ENCODE results near the gene COL4A2. TPM values are rescaled to one million over a fixed set of nuclear protein-coding genes. Genes with fewer than 3 reads are reported as not detected.

COL4A2 gene
- total and polyA plus RNA-seq, 7 experiments from 2014 or later, result 0.05 TPM; not detected in 6

DNA sequence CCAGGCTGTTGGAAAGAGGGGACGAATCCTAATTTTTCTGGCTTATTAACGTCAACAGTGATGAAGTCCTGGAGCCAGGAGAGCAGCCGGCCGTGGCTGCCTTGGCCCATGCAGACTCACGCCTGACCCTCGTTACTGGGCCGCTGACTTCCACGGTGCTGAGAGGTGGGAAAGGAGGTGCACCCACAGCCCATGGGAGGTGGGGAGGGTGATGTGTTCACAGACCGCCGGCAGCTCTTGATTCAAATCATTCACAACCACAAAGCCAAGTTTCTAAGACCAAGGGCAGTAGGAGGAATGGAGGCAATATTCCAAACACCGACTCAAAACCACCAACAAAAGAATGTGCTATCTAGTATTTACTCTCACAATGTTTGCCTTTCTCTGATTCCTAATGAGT lies 24.3 kb downstream of the COL4A2 start:
- Histone ChIP-seq H3K9me3 (ENCODE audit: control insufficient read depth in 2 of 3, low read length in 3 of 3) (no peaks in the 10 kb centered on the region), H3K27ac (ENCODE audit: low read depth, low read length) (no peak overlapping the region), H3K36me3 (ENCODE audit: control insufficient read depth in 2 of 3, insufficient read depth in 3 of 3, low read length in 3 of 3) (no peaks in the 10 kb centered on the region), H3K4me3 (ENCODE audit: low read length) (no peak overlapping the region), H3K27me3 (ENCODE audit: control insufficient read depth in 2 of 2, insufficient read depth in 2 of 2, low read length in 2 of 2) (no peaks in the 10 kb centered on the region), H3K4me1 (ENCODE audit: control insufficient read depth in 2 of 2, insufficient read depth in 2 of 2, low read length in 2 of 2) (no peaks in the 10 kb centered on the region)
- intact Hi-C loops (cut with micrococcal nuclease), result no loop called here
- POLR2A ChIA-PET, result no interaction called here
- Mint-ChIP-seq H3K4me1 (no peaks in the 10 kb centered on the region), H3K9me3 (no peaks in the 10 kb centered on the region), H3K36me3 (peaks cover 0 to 3% (median 0%) of the 10 kb centered on the region in 5 donors), H3K4me3 (no peak overlapping the region), H3K27me3 (peaks cover 12 to 32% (median 27%) of the 10 kb centered on the region in 5 donors), H3K27ac (no peak overlapping the region)
- no peak for DNase-seq
- CTCF ChIA-PET, result no interaction called here
- ATAC-seq, result no peak

DNA sequence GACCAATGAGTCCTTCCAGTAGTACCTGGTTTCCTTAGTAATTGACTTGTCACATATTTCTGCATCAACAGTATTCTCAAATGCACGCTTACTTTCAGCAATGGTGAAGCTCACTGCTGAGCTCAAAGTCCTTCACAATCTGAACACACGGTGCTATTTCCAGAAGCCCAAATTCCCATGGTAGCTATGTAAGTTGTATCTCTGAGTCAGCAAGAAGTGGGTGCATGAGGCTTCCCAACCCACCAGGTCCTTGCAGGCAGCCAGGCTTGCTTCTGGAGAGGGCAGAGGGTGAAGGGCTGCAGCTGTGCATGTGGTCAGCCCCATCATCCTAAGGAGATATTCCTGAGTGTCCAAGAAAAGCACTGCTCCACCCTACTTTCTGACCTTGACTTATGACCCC lies 25.7 kb downstream of the COL4A2 start:
- Mint-ChIP-seq H3K4me1 (no peaks in the 10 kb centered on the region), H3K36me3 (no peaks in the 10 kb centered on the region), H3K27ac (no peak overlapping the region), H3K9me3 (no peaks in the 10 kb centered on the region), H3K27me3 (peaks cover 0 to 24% (median 16%) of the 10 kb centered on the region in 5 donors), H3K4me3 (no peak overlapping the region)
- Histone ChIP-seq H3K27me3 (ENCODE audit: control insufficient read depth in 2 of 2, insufficient read depth in 2 of 2, low read length in 2 of 2) (no peaks in the 10 kb centered on the region), H3K9me3 (ENCODE audit: control insufficient read depth in 2 of 3, low read length in 3 of 3) (no peaks in the 10 kb centered on the region), H3K4me1 (ENCODE audit: control insufficient read depth in 2 of 2, insufficient read depth in 2 of 2, low read length in 2 of 2) (no peaks in the 10 kb centered on the region), H3K36me3 (ENCODE audit: control insufficient read depth in 2 of 3, insufficient read depth in 3 of 3, low read length in 3 of 3) (no peaks in the 10 kb centered on the region), H3K4me3 (ENCODE audit: low read length) (no peak overlapping the region), H3K27ac (ENCODE audit: low read depth, low read length) (no peak overlapping the region)
- intact Hi-C loops (cut with micrococcal nuclease), result no loop called here
- ChIA-PET POLR2A (no interaction called here), CTCF (no interaction called here)
- DNase-seq (no peak), ATAC-seq (no peak)

DNA sequence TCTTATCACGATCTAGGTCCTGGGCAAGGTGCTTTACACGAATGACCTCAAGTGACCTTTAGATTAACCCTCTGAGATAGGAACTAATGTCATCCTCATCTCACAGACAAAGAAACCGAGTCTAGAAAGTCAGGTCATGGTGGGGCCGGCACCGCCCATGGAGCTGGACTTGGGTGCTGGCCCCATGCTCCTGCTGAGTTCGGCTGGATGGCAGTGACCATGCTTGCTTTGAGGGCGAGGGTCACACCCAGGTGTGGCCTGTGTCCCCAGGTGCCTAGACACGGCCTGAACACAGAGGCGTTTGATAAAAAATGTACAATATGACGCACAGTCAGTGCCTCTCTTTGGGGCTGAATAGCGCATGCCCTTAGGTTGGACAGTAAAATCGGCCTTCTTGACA lies 26.8 kb downstream of the COL4A2 start:
- peaks cover 0 to 2% (median 0%) of the 10 kb centered on the region in 11 donors for H3K9me3 Mint-ChIP-seq
- no peaks in the 10 kb centered on the region for H3K27me3 ChIP-seq (ENCODE audit: control insufficient read depth in 2 of 2, insufficient read depth in 2 of 2, low read length in 2 of 2)
- no peak overlapping the region for H3K27ac Mint-ChIP-seq
- ChIA-PET POLR2A (no interaction called here), CTCF (no interaction called here)
- no peak for DNase-seq
- peaks cover 0 to 9% (median 3%) of the 10 kb centered on the region in 7 donors for H3K4me1 Mint-ChIP-seq
- intact Hi-C loops (cut with micrococcal nuclease), result no loop called here
- peaks cover 0 to 20% (median 10%) of the 10 kb centered on the region in 5 donors for H3K27me3 Mint-ChIP-seq
- H3K36me3 Mint-ChIP-seq, result no peaks in the 10 kb centered on the region
- no peaks in the 10 kb centered on the region for H3K9me3 ChIP-seq (ENCODE audit: control insufficient read depth in 2 of 3, low read length in 3 of 3)
- H3K4me3 Mint-ChIP-seq, result no peak overlapping the region
- H3K4me1 ChIP-seq (ENCODE audit: control insufficient read depth in 2 of 2, insufficient read depth in 2 of 2, low read length in 2 of 2), result no peaks in the 10 kb centered on the region
- no peaks in the 10 kb centered on the region for H3K36me3 ChIP-seq (ENCODE audit: control insufficient read depth in 2 of 3, insufficient read depth in 3 of 3, low read length in 3 of 3)
- ATAC-seq, result no peak
- H3K4me3 ChIP-seq (ENCODE audit: low read length), result no peak overlapping the region
- H3K27ac ChIP-seq (ENCODE audit: low read depth, low read length), result no peak overlapping the region

DNA sequence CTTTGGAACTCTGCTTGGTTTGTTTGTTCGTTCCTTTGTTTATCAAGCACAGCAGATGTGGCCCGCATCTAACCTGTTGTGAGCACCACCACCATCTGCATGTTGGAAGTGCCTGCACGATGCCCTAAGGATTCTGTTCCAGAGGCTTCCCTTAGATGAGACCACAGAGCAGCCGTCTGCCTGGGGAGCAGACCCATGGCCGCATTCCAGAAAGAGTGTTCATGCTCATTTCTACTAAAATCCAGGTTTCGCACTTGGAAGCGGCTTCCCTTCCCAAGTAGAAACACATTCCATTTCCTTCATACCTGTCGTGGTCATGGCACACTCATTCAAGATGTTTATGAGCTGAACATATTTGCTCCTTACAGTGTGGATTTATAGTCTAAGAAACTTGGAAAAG lies 27.2 kb downstream of the COL4A2 start:
- Histone ChIP-seq H3K36me3 (ENCODE audit: control insufficient read depth in 2 of 3, insufficient read depth in 3 of 3, low read length in 3 of 3) (no peaks in the 10 kb centered on the region), H3K27me3 (ENCODE audit: control insufficient read depth in 2 of 2, insufficient read depth in 2 of 2, low read length in 2 of 2) (no peaks in the 10 kb centered on the region), H3K4me3 (ENCODE audit: low read length) (no peak overlapping the region), H3K27ac (ENCODE audit: low read depth, low read length) (no peak overlapping the region), H3K4me1 (ENCODE audit: control insufficient read depth in 2 of 2, insufficient read depth in 2 of 2, low read length in 2 of 2) (peaks cover 0 to under 1% of the 10 kb centered on the region in 2 donors), H3K9me3 (ENCODE audit: control insufficient read depth in 2 of 3, low read length in 3 of 3) (no peaks in the 10 kb centered on the region)
- no peak for DNase-seq
- peaks cover 0 to 2% (median 0%) of the 10 kb centered on the region in 11 donors for H3K9me3 Mint-ChIP-seq
- no peaks in the 10 kb centered on the region for H3K36me3 Mint-ChIP-seq
- ATAC-seq, result no peak
- ChIA-PET CTCF (no interaction called here), POLR2A (no interaction called here)
- intact Hi-C loops (cut with micrococcal nuclease), result no loop called here
- peaks cover 0 to 17% (median 11%) of the 10 kb centered on the region in 5 donors for H3K27me3 Mint-ChIP-seq
- peaks cover 0 to 13% (median 7%) of the 10 kb centered on the region in 7 donors for H3K4me1 Mint-ChIP-seq
- H3K27ac Mint-ChIP-seq, result no peak overlapping the region
- H3K4me3 Mint-ChIP-seq, result no peak overlapping the region

DNA sequence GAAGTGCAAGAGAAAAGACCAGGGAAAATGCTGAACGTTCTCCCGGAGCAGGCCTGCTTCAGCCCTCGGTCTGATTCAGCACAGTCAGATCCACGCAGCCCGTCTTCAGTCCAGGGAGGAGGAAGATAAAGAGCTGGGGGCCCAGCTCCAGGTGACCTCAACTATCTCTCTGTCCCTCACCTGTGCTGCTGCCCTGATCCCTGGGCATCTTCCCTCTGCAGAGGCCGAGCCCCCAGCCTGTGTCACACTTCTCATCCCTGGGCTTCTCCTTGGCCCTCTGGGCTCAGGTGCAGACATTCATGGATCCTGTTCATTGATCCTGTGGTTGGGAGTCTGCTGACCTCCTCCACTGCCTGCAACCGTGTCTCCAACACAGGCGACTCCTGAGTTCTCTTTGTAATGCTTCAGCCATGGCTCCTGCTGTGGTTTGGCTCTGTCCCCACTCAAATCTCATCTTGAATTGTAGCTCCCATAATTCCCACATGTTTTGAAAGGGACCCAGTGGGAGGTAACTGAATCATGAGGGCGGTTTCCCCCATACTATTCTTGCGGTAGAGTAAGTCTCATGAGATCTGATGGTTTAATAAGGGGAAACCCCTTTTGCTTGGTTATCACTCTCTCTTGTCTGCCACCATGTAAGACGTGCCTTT lies 27.9 kb downstream of the COL4A2 start:
- no peak overlapping the region for H3K27ac Mint-ChIP-seq
- no peak for ATAC-seq

DNA sequence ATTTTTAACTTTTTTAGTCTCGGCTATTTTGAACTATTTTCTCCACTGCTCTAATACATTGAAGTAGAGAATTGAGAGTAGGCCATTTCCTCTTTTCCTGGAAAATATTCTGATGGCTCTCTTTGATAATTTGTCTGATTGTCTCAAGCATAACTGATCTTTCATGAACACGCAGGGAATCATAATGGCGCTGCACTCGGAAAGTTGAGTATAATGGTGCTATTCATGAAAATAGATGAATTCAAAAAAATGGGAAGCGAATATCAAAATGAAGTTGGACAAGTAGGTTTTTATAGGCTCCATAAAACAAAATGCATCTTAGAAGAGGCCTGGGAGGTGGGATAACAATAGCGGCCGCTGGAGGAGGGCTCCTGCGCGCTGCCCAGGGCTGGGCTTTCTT lies 29.0 kb downstream of the COL4A2 start:
- peaks cover 11 to 31% (median 25%) of the 10 kb centered on the region in 7 donors for H3K4me1 Mint-ChIP-seq
- DNase-seq (no peak), ATAC-seq (no peak)
- no peaks in the 10 kb centered on the region for H3K9me3 ChIP-seq (ENCODE audit: control insufficient read depth in 2 of 3, low read length in 3 of 3)
- POLR2A ChIA-PET, result no interaction called here
- no peak overlapping the region for H3K27ac ChIP-seq (ENCODE audit: low read depth, low read length)
- CTCF ChIA-PET, result no interaction called here
- no peak overlapping the region for H3K27ac Mint-ChIP-seq
- peaks cover 0 to 2% (median 0%) of the 10 kb centered on the region in 5 donors for H3K36me3 Mint-ChIP-seq
- no peak overlapping the region for H3K4me3 ChIP-seq (ENCODE audit: low read length)
- H3K27me3 ChIP-seq (ENCODE audit: control insufficient read depth in 2 of 2, insufficient read depth in 2 of 2, low read length in 2 of 2), result no peaks in the 10 kb centered on the region
- H3K9me3 Mint-ChIP-seq, result peaks cover 0 to 2% (median 0%) of the 10 kb centered on the region in 11 donors
- intact Hi-C loops (cut with micrococcal nuclease), result no loop called here
- no peak overlapping the region for H3K4me3 Mint-ChIP-seq
- H3K27me3 Mint-ChIP-seq, result peaks cover 5 to 21% (median 10%) of the 10 kb centered on the region in 5 donors
- H3K4me1 ChIP-seq (ENCODE audit: control insufficient read depth in 2 of 2, insufficient read depth in 2 of 2, low read length in 2 of 2), result peaks cover 0 to 17% of the 10 kb centered on the region in 2 donors
- H3K36me3 ChIP-seq (ENCODE audit: control insufficient read depth in 2 of 3, insufficient read depth in 3 of 3, low read length in 3 of 3), result no peaks in the 10 kb centered on the region

More for the DNA sequence above, 27.9 kb downstream of the COL4A2 start:
- H3K9me3 Mint-ChIP-seq, result peaks cover 0 to 2% (median 0%) of the 10 kb centered on the region in 11 donors
- no peak for DNase-seq
- H3K36me3 Mint-ChIP-seq, result no peaks in the 10 kb centered on the region
- Histone ChIP-seq H3K4me3 (ENCODE audit: low read length) (no peak overlapping the region), H3K27me3 (ENCODE audit: control insufficient read depth in 2 of 2, insufficient read depth in 2 of 2, low read length in 2 of 2) (no peaks in the 10 kb centered on the region), H3K27ac (ENCODE audit: low read depth, low read length) (no peak overlapping the region), H3K36me3 (ENCODE audit: control insufficient read depth in 2 of 3, insufficient read depth in 3 of 3, low read length in 3 of 3) (no peaks in the 10 kb centered on the region), H3K9me3 (ENCODE audit: control insufficient read depth in 2 of 3, low read length in 3 of 3) (no peaks in the 10 kb centered on the region), H3K4me1 (ENCODE audit: control insufficient read depth in 2 of 2, insufficient read depth in 2 of 2, low read length in 2 of 2) (peaks cover 0 to 8% of the 10 kb centered on the region in 2 donors)
- H3K4me1 Mint-ChIP-seq, result peaks cover 0 to 20% (median 14%) of the 10 kb centered on the region in 7 donors
- peaks cover 0 to 20% (median 11%) of the 10 kb centered on the region in 5 donors for H3K27me3 Mint-ChIP-seq
- no peak overlapping the region for H3K4me3 Mint-ChIP-seq
- intact Hi-C loops (cut with micrococcal nuclease), result no loop called here
- POLR2A ChIA-PET, result no interaction called here
- CTCF ChIA-PET, result no interaction called here

DNA sequence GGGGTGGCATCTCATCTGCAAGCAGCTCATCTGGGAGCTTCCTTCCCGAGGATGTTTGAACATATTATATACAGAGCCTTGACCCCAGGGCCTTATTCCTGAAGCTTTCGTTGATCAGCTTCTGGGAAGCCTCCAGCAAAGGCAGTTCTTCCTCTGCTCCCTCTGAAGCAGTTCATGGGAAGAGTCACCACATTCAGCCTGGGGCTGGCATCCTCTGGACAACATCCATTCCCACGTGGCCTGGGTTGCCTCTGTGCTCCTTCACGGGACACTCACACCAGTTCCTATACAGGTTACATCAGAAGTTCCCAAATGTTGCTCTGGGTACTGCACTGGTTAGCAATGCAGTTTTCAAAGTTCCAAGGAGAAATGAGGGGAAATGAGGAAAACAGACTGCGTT lies 29.6 kb downstream of the COL4A2 start:
- DNase-seq (no peak), ATAC-seq (no peak)
- Histone ChIP-seq H3K9me3 (ENCODE audit: control insufficient read depth in 2 of 3, low read length in 3 of 3) (no peaks in the 10 kb centered on the region), H3K36me3 (ENCODE audit: control insufficient read depth in 2 of 3, insufficient read depth in 3 of 3, low read length in 3 of 3) (no peaks in the 10 kb centered on the region), H3K27me3 (ENCODE audit: control insufficient read depth in 2 of 2, insufficient read depth in 2 of 2, low read length in 2 of 2) (no peaks in the 10 kb centered on the region), H3K4me1 (ENCODE audit: control insufficient read depth in 2 of 2, insufficient read depth in 2 of 2, low read length in 2 of 2) (peaks cover 0 to 17% of the 10 kb centered on the region in 2 donors), H3K27ac (ENCODE audit: low read depth, low read length) (no peak overlapping the region), H3K4me3 (ENCODE audit: low read length) (no peak overlapping the region)
- Mint-ChIP-seq H3K9me3 (peaks cover 0 to 2% (median 0%) of the 10 kb centered on the region in 11 donors), H3K4me3 (no peak overlapping the region), H3K36me3 (peaks cover 0 to 2% (median 0%) of the 10 kb centered on the region in 5 donors), H3K27me3 (peaks cover 5 to 27% (median 10%) of the 10 kb centered on the region in 5 donors), H3K27ac (no peak overlapping the region), H3K4me1 (peaks cover 17 to 37% (median 31%) of the 10 kb centered on the region in 7 donors)
- intact Hi-C loops (cut with micrococcal nuclease), result no loop called here
- POLR2A ChIA-PET, result no interaction called here
- CTCF ChIA-PET, result no interaction called here
